ENCODE data around the gene NHS. TPM values are rescaled to one million over a fixed set of nuclear protein-coding genes. Genes with fewer than 3 reads are reported as not detected.

Gene NHS
- total and polyA plus RNA-seq, 5 donors from 2014 or later: 0.03 to 1.3 (median 0.05) TPM; not detected in 2

DNA sequence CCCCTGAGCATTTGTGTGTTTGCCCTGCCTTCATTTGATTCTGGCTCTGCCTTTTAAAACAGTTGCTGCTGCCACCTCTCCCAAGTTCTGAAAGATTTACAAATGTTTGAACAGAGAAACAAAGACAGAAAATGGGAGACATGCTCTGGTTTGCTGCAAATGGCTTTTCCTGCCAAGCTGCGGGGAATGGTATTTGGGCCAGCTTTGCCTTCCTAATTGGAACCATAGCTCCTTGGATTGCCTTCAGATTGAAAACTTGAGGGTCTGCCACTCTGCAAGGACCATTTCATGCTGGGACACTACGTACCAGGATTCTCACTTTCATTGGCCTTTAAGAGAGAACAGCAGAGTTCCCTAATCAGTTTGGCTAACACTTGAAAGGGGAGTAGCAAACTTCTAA, 74.9 kb downstream of the NHS start:
- no peak for ATAC-seq (ENCODE audit: low read depth in 2 of 2)
- no peaks in the 10 kb centered on the region for H3K36me3 ChIP-seq (ENCODE audit: control insufficient read depth, insufficient read depth, low read length)
- Mint-ChIP-seq H3K9me3 (no peaks in the 10 kb centered on the region), H3K4me3 (no peak overlapping the region), H3K27me3 (no peaks in the 10 kb centered on the region), H3K27ac (no peak overlapping the region), H3K36me3 (no peaks in the 10 kb centered on the region), H3K4me1 (no peaks in the 10 kb centered on the region)
- H3K4me3 ChIP-seq (ENCODE audit: low read depth, low read length): no peak overlapping the region
- no peaks in the 10 kb centered on the region for H3K27me3 ChIP-seq (ENCODE audit: control insufficient read depth, insufficient read depth, low read length)
- no peak for DNase-seq
- H3K4me1 ChIP-seq (ENCODE audit: control insufficient read depth, insufficient read depth, low read length, poor library complexity, severe bottlenecking): no peaks in the 10 kb centered on the region
- no peaks in the 10 kb centered on the region for H3K9me3 ChIP-seq (ENCODE audit: control insufficient read depth in 2 of 2, low read length in 2 of 2)
- H3K27ac ChIP-seq (ENCODE audit: insufficient read depth, low read length, poor library complexity, severe bottlenecking): no peak overlapping the region

DNA sequence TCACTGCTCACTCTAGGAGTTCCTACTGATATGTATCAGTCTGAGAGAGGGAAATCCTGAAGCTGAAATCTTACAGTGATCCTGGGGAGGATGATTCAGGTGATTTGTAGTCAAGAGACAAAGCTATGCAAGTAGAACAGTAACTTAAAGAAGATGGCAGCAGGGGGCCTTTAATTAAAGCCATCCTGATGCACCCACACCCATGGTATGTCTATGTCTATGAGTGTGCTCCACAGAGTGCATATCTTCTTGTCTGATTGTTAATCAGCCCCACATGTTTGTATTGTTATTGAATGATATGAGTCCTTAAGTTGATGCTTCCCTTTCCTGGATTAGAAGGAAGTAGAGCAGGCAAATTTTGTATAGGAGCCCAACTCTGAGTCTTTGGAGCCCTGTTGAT, 78.8 kb downstream of the NHS start:
- no peaks in the 10 kb centered on the region for H3K4me1 ChIP-seq (ENCODE audit: control insufficient read depth, insufficient read depth, low read length, poor library complexity, severe bottlenecking)
- H3K27ac ChIP-seq (ENCODE audit: insufficient read depth, low read length, poor library complexity, severe bottlenecking): no peak overlapping the region
- peaks cover 0 to 2% (median 0%) of the 10 kb centered on the region in 7 donors for H3K9me3 Mint-ChIP-seq
- no peaks in the 10 kb centered on the region for H3K27me3 Mint-ChIP-seq
- H3K27me3 ChIP-seq (ENCODE audit: control insufficient read depth, insufficient read depth, low read length): no peaks in the 10 kb centered on the region
- DNase-seq: no peak
- H3K4me3 Mint-ChIP-seq: no peak overlapping the region
- H3K4me1 Mint-ChIP-seq: no peaks in the 10 kb centered on the region
- no peaks in the 10 kb centered on the region for H3K9me3 ChIP-seq (ENCODE audit: control insufficient read depth in 2 of 2, low read length in 2 of 2)
- no peak overlapping the region for H3K4me3 ChIP-seq (ENCODE audit: low read depth, low read length)
- no peak overlapping the region for H3K27ac Mint-ChIP-seq
- H3K36me3 Mint-ChIP-seq: no peaks in the 10 kb centered on the region
- ATAC-seq (ENCODE audit: low read depth in 2 of 2): no peak
- H3K36me3 ChIP-seq (ENCODE audit: control insufficient read depth, insufficient read depth, low read length): no peaks in the 10 kb centered on the region

DNA sequence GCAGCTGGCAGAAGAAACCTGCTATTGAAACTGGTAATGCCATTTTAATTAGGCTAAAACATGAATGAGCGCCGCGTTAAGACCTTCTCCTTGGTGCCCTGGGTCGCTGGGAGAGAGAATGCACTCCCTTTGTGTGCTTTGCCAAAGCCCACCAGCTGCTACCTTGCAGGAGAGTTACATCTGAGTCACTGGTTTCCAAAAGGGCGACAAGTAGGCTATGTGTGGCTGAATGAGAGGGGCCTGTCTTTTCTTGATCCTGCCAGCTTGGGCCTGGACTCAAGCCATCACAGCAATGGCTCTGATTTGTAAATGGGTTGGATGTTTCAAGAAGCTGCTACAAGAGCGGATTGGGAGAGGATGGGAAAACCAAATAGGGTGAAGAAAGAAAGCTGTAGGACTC, 81.5 kb downstream of the NHS start:
- Histone ChIP-seq H3K27me3 (ENCODE audit: control insufficient read depth, insufficient read depth, low read length) (no peaks in the 10 kb centered on the region), H3K36me3 (ENCODE audit: control insufficient read depth, insufficient read depth, low read length) (no peaks in the 10 kb centered on the region), H3K4me3 (ENCODE audit: low read depth, low read length) (no peak overlapping the region), H3K4me1 (ENCODE audit: control insufficient read depth, insufficient read depth, low read length, poor library complexity, severe bottlenecking) (no peaks in the 10 kb centered on the region), H3K9me3 (ENCODE audit: control insufficient read depth in 2 of 2, low read length in 2 of 2) (no peaks in the 10 kb centered on the region), H3K27ac (ENCODE audit: insufficient read depth, low read length, poor library complexity, severe bottlenecking) (no peak overlapping the region)
- H3K36me3 Mint-ChIP-seq: no peaks in the 10 kb centered on the region
- no peak for ATAC-seq (ENCODE audit: low read depth in 2 of 2)
- no peaks in the 10 kb centered on the region for H3K4me1 Mint-ChIP-seq
- no peaks in the 10 kb centered on the region for H3K27me3 Mint-ChIP-seq
- no peak overlapping the region for H3K27ac Mint-ChIP-seq
- no peak overlapping the region for H3K4me3 Mint-ChIP-seq
- peaks cover 0 to 2% (median 0%) of the 10 kb centered on the region in 7 donors for H3K9me3 Mint-ChIP-seq
- DNase-seq: no peak

GRCh38 chrX:17459008-17459611, 84.1 kb downstream of the NHS start:
- H3K27me3 ChIP-seq (ENCODE audit: control insufficient read depth, insufficient read depth, low read length): no peaks in the 10 kb centered on the region
- no peaks in the 10 kb centered on the region for H3K27me3 Mint-ChIP-seq

GRCh38 chrX:17459661-17460060, 84.7 kb downstream of the NHS start:
- H3K27ac Mint-ChIP-seq: no peak overlapping the region
- no peaks in the 10 kb centered on the region for H3K36me3 Mint-ChIP-seq
- no peak for ATAC-seq (ENCODE audit: low read depth in 2 of 2)
- no peaks in the 10 kb centered on the region for H3K27me3 Mint-ChIP-seq
- H3K4me3 Mint-ChIP-seq: no peak overlapping the region
- Histone ChIP-seq H3K36me3 (ENCODE audit: control insufficient read depth, insufficient read depth, low read length) (no peaks in the 10 kb centered on the region), H3K27ac (ENCODE audit: insufficient read depth, low read length, poor library complexity, severe bottlenecking) (no peak overlapping the region), H3K4me1 (ENCODE audit: control insufficient read depth, insufficient read depth, low read length, poor library complexity, severe bottlenecking) (no peaks in the 10 kb centered on the region), H3K4me3 (ENCODE audit: low read depth, low read length) (no peak overlapping the region), H3K9me3 (ENCODE audit: control insufficient read depth in 2 of 2, low read length in 2 of 2) (no peaks in the 10 kb centered on the region), H3K27me3 (ENCODE audit: control insufficient read depth, insufficient read depth, low read length) (no peaks in the 10 kb centered on the region)
- no peak for DNase-seq
- no peaks in the 10 kb centered on the region for H3K4me1 Mint-ChIP-seq
- peaks cover 0 to 2% (median 0%) of the 10 kb centered on the region in 7 donors for H3K9me3 Mint-ChIP-seq

More at GRCh38 chrX:17459008-17459611, 84.1 kb downstream of the NHS start:
- no peaks in the 10 kb centered on the region for H3K9me3 ChIP-seq (ENCODE audit: control insufficient read depth in 2 of 2, low read length in 2 of 2)
- no peak overlapping the region for H3K4me3 Mint-ChIP-seq
- H3K36me3 Mint-ChIP-seq: no peaks in the 10 kb centered on the region
- H3K27ac ChIP-seq (ENCODE audit: insufficient read depth, low read length, poor library complexity, severe bottlenecking): no peak overlapping the region
- H3K4me1 Mint-ChIP-seq: no peaks in the 10 kb centered on the region
- no peak for ATAC-seq (ENCODE audit: low read depth in 2 of 2)
- DNase-seq: no peak
- H3K27ac Mint-ChIP-seq: no peak overlapping the region
- no peak overlapping the region for H3K4me3 ChIP-seq (ENCODE audit: low read depth, low read length)
- H3K4me1 ChIP-seq (ENCODE audit: control insufficient read depth, insufficient read depth, low read length, poor library complexity, severe bottlenecking): no peaks in the 10 kb centered on the region
- H3K9me3 Mint-ChIP-seq: peaks cover 0 to 2% (median 0%) of the 10 kb centered on the region in 7 donors
- no peaks in the 10 kb centered on the region for H3K36me3 ChIP-seq (ENCODE audit: control insufficient read depth, insufficient read depth, low read length)

GRCh38 chrX:17462881-17463280, 87.9 kb downstream of the NHS start:
- H3K36me3 Mint-ChIP-seq: no peaks in the 10 kb centered on the region

DNA sequence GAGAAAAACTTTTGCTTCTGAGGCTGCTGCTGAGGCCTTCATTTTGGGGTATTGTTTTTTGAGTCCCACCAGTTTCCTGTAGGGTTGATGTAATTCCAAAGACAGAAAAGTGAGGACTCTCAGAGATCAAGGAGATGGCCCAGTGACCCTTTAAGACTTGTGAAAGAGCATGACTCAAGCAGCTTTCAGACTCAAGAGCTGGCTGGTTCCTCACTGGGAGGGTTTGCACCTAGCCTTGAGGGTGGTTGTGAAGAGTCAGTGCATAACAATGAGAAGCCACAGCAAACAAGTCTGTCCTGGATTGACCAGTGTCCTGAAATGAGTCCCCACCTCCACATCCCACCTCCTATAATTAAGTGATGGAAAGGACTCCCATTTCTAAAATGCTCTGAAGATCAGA, 89.2 kb downstream of the NHS start:
- no peak overlapping the region for H3K4me3 ChIP-seq (ENCODE audit: low read depth, low read length)
- H3K9me3 ChIP-seq (ENCODE audit: control insufficient read depth in 2 of 2, low read length in 2 of 2): no peaks in the 10 kb centered on the region
- Mint-ChIP-seq H3K27me3 (no peaks in the 10 kb centered on the region), H3K9me3 (peaks cover 0 to 2% (median 0%) of the 10 kb centered on the region in 7 donors), H3K36me3 (no peaks in the 10 kb centered on the region), H3K4me1 (no peaks in the 10 kb centered on the region), H3K4me3 (no peak overlapping the region), H3K27ac (no peak overlapping the region)
- no peak for DNase-seq
- ATAC-seq (ENCODE audit: low read depth in 2 of 2): no peak
- H3K27ac ChIP-seq (ENCODE audit: insufficient read depth, low read length, poor library complexity, severe bottlenecking): no peak overlapping the region
- no peaks in the 10 kb centered on the region for H3K27me3 ChIP-seq (ENCODE audit: control insufficient read depth, insufficient read depth, low read length)
- H3K36me3 ChIP-seq (ENCODE audit: control insufficient read depth, insufficient read depth, low read length): no peaks in the 10 kb centered on the region
- H3K4me1 ChIP-seq (ENCODE audit: control insufficient read depth, insufficient read depth, low read length, poor library complexity, severe bottlenecking): no peaks in the 10 kb centered on the region

More at GRCh38 chrX:17462881-17463280, 87.9 kb downstream of the NHS start:
- DNase-seq: no peak
- Histone ChIP-seq H3K36me3 (ENCODE audit: control insufficient read depth, insufficient read depth, low read length) (no peaks in the 10 kb centered on the region), H3K4me3 (ENCODE audit: low read depth, low read length) (no peak overlapping the region), H3K9me3 (ENCODE audit: control insufficient read depth in 2 of 2, low read length in 2 of 2) (no peaks in the 10 kb centered on the region), H3K4me1 (ENCODE audit: control insufficient read depth, insufficient read depth, low read length, poor library complexity, severe bottlenecking) (no peaks in the 10 kb centered on the region), H3K27me3 (ENCODE audit: control insufficient read depth, insufficient read depth, low read length) (no peaks in the 10 kb centered on the region), H3K27ac (ENCODE audit: insufficient read depth, low read length, poor library complexity, severe bottlenecking) (no peak overlapping the region)
- H3K9me3 Mint-ChIP-seq: peaks cover 0 to 2% (median 0%) of the 10 kb centered on the region in 7 donors
- H3K27me3 Mint-ChIP-seq: no peaks in the 10 kb centered on the region
- ATAC-seq (ENCODE audit: low read depth in 2 of 2): no peak
- peak overlapping the region in 1 of 4 donors; percentile 58 for H3K4me3 Mint-ChIP-seq
- no peaks in the 10 kb centered on the region for H3K4me1 Mint-ChIP-seq
- H3K27ac Mint-ChIP-seq: no peak overlapping the region

- Histone ChIP-seq H3K27me3 (ENCODE audit: control insufficient read depth, insufficient read depth, low read length) (no peaks in the 10 kb centered on the region), H3K27ac (ENCODE audit: insufficient read depth, low read length, poor library complexity, severe bottlenecking) (no peak overlapping the region), H3K4me3 (ENCODE audit: low read depth, low read length) (no peak overlapping the region), H3K9me3 (ENCODE audit: control insufficient read depth in 2 of 2, low read length in 2 of 2) (no peaks in the 10 kb centered on the region), H3K36me3 (ENCODE audit: control insufficient read depth, insufficient read depth, low read length) (no peaks in the 10 kb centered on the region), H3K4me1 (ENCODE audit: control insufficient read depth, insufficient read depth, low read length, poor library complexity, severe bottlenecking) (no peaks in the 10 kb centered on the region)
- Mint-ChIP-seq H3K4me1 (no peaks in the 10 kb centered on the region), H3K27ac (no peak overlapping the region), H3K4me3 (no peak overlapping the region), H3K27me3 (no peaks in the 10 kb centered on the region), H3K36me3 (no peaks in the 10 kb centered on the region), H3K9me3 (no peaks in the 10 kb centered on the region)
- DNase-seq: no peak
- no peak for ATAC-seq (ENCODE audit: low read depth in 2 of 2)
Measured at GRCh38 chrX:17465201-17465600, 90.2 kb downstream of the NHS start.
